ENCODE results near the gene NUBP2.

NUBP2 gene

GRCh38 chr16:1830213-1830612 lies 47.5 kb downstream of the NUBP2 start:
- no peak overlapping the region for H3K4me3 ChIP-seq (ENCODE audit: low read depth, low read length)
- no peak for DNase-seq (ENCODE audit: low read depth)
- TF ChIP-seq CTCF (conservative IDR thresholded peaks at IDR 0.05; ENCODE audit: low read depth, low read length), result no peak

DNA sequence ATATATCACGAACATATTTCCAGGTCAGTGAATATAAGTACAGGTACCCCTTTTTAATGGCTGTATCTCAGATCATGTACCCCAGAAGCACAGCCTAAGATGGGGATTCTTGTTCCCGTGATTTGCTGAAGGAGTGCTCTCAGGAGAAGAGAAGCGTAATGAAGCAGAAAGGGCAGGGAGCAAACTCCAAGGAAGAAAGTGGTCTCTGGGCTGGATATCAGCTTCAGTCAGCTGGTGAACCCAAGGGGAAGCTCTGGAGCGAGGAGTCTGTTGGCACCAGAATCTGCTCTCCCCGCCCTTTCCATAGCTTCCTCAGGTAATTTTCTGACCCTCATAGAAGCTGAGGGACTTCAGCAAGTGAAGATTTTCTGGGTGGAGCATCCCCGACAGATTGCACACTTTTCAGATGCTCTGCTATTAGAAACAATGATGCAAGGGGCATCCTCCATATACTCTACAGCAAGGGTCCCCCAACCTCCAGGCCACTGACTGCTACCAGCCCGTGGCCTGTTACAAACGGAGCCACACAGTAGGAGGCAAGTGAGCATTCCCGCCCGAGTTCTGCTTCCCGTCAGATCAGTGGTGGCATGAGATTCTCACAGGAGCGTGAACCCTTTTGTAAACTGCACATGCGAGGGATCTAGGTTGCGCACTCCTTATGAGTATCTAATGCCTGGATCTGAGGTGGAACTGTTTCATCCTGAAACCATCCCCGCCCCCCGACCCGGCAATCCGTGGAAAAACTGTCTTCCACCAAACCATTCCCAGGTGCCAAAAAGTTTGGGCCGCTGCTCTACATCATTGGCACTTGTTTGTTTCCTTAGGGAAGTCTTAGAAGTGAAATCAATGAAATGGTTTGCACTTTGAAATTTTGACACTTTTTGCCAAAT lies 48.7 kb downstream of the NUBP2 start:
- TF ChIP-seq CTCF (conservative IDR thresholded peaks at IDR 0.05; ENCODE audit: low read depth, low read length), result no peak

GRCh38 chr16:1832838-1833454 lies 50.2 kb downstream of the NUBP2 start:
- no peak for TF ChIP-seq CTCF (conservative IDR thresholded peaks at IDR 0.05; ENCODE audit: low read depth, low read length)
- DNase-seq (ENCODE audit: low read depth), result no peak
- no peak overlapping the region for H3K4me3 ChIP-seq (ENCODE audit: low read depth, low read length)

More for the DNA sequence above, 48.7 kb downstream of the NUBP2 start:
- H3K4me3 ChIP-seq (ENCODE audit: low read depth, low read length), result no peak overlapping the region
- no peak for DNase-seq (ENCODE audit: low read depth)

- no peak for TF ChIP-seq CTCF (conservative IDR thresholded peaks at IDR 0.05; ENCODE audit: low read depth, low read length)
- H3K4me3 ChIP-seq (ENCODE audit: low read depth, low read length), result no peak overlapping the region
These were observed 51.3 kb downstream of the NUBP2 start for GRCh38 chr16:1834096-1834495.

More at GRCh38 chr16:1834096-1834495, 51.3 kb downstream of the NUBP2 start:
- DNase-seq (ENCODE audit: low read depth), result no peak

Data from choroid plexus epithelial cell (primary cell).